Mesenchymal stem cell (in vitro differentiated cells and primary cell): ENCODE measurements around the gene ST8SIA5.

Experiments used
- DNase-seq: peaks from one replicate; pipeline ENCODE4 v3.0.0-alpha.2; 2013
- H2AFZ ChIP-seq: one replicate; pipeline ENCODE4 v1.6.1; 2013; ENCODE audit warnings: low read depth, mild to moderate bottlenecking, control low read depth, inconsistent platforms, low read length, moderate library complexity
- H2AK5ac ChIP-seq: 2 replicates; pipeline ENCODE4 v1.6.1; 2013; ENCODE audit warnings: low read length, moderate library complexity, mild to moderate bottlenecking, inconsistent platforms; ENCODE audit not compliant: severe bottlenecking
- H2BK120ac ChIP-seq: one replicate; pipeline ENCODE4 v1.6.1; 2013; ENCODE audit warnings: low read depth, mild to moderate bottlenecking, inconsistent platforms, low read length, moderate library complexity
- H2BK12ac ChIP-seq, 2 experiments: one replicate each; pipeline ENCODE4 v1.6.1; 2013; ENCODE audit warnings: inconsistent platforms in 2 of 2, low read length in 2 of 2, mild to moderate bottlenecking in 2 of 2, moderate library complexity in 2 of 2, control low read depth in 1 of 2
- H2BK15ac ChIP-seq: one replicate; pipeline ENCODE4 v1.6.1; 2013; ENCODE audit warnings: mild to moderate bottlenecking, low read depth, inconsistent platforms; ENCODE audit not compliant: poor library complexity, severe bottlenecking
- H2BK5ac ChIP-seq: 2 replicates; pipeline ENCODE4 v1.6.1; 2013; ENCODE audit warnings: low read depth, mild to moderate bottlenecking, low read length, control low read depth, inconsistent platforms; ENCODE audit not compliant: poor library complexity, severe bottlenecking
- H3K14ac ChIP-seq, 2 experiments: one replicate each; pipeline ENCODE4 v1.6.1; 2013; ENCODE audit warnings: inconsistent platforms in 2 of 2, low read length in 2 of 2, control low read depth in 1 of 2, mild to moderate bottlenecking in 1 of 2, moderate library complexity in 1 of 2
- H3K18ac ChIP-seq, 2 experiments: one replicate each; pipeline ENCODE4 v1.6.1; 2013; ENCODE audit warnings: inconsistent platforms in 2 of 2, low read length in 2 of 2, control low read depth in 1 of 2, low read depth in 1 of 2, mild to moderate bottlenecking in 1 of 2
- H3K23ac ChIP-seq, 2 experiments: one replicate each; pipeline ENCODE4 v1.6.1; 2013; ENCODE audit warnings: inconsistent platforms in 2 of 2, low read length in 2 of 2, mild to moderate bottlenecking in 2 of 2, moderate library complexity in 2 of 2, control low read depth in 1 of 2
- H3K27ac ChIP-seq: 2 replicates; pipeline ENCODE4 v1.5.1; 2013; ENCODE audit warnings: mild to moderate bottlenecking, moderate library complexity, low read length, control low read depth, inconsistent platforms; ENCODE audit not compliant: poor library complexity, severe bottlenecking
- H3K27me3 ChIP-seq, 2 experiments: 2 replicates each; pipeline versions ENCODE4 v1.6.1 to v1.7.0; 2013; ENCODE audit warnings: low read length in 2 of 2, mild to moderate bottlenecking in 2 of 2, moderate library complexity in 2 of 2, control low read depth in 1 of 2, inconsistent platforms in 1 of 2; ENCODE audit not compliant: control insufficient read depth in 1 of 2, insufficient read depth in 1 of 2
- H3K36me3 ChIP-seq, 2 experiments: 2 replicates each; pipeline versions ENCODE4 v1.6.1 to v1.7.0; 2013; ENCODE audit warnings: low read length in 2 of 2, control low read depth in 1 of 2, inconsistent platforms in 1 of 2, low read depth in 1 of 2, mild to moderate bottlenecking in 1 of 2; ENCODE audit not compliant: insufficient read depth in 2 of 2, control insufficient read depth in 1 of 2
- H3K4ac ChIP-seq, 2 experiments: one replicate each; pipeline ENCODE4 v1.6.1; 2013; ENCODE audit warnings: inconsistent platforms in 2 of 2, low read length in 2 of 2, mild to moderate bottlenecking in 2 of 2, moderate library complexity in 2 of 2, control low read depth in 1 of 2, low read depth in 1 of 2
- H3K4me1 ChIP-seq: 2 replicates; pipeline ENCODE4 v1.6.1; 2013; ENCODE audit warnings: low read depth, low read length, control low read depth; ENCODE audit not compliant: control insufficient read depth, insufficient read depth
- H3K4me2 ChIP-seq: 2 replicates; pipeline ENCODE4 v1.6.1; 2013; ENCODE audit warnings: low read length, mild to moderate bottlenecking, inconsistent platforms; ENCODE audit not compliant: poor library complexity, severe bottlenecking
- H3K4me3 ChIP-seq, 2 experiments: 2 replicates each; pipeline versions ENCODE4 v1.5.1 to v1.7.0; 2013; ENCODE audit warnings: low read length in 2 of 2, mild to moderate bottlenecking in 2 of 2, control low read depth in 1 of 2, low read depth in 1 of 2; ENCODE audit not compliant: insufficient read depth in 1 of 2
- H3K79me1 ChIP-seq: replicated peaks from 2 replicates; pipeline ENCODE4 v1.6.1; 2013; ENCODE audit warnings: mild to moderate bottlenecking, control low read depth, low read length, inconsistent platforms; ENCODE audit not compliant: poor library complexity, severe bottlenecking
- H3K9ac ChIP-seq: 2 replicates; pipeline ENCODE4 v1.7.0; 2013; ENCODE audit warnings: mild to moderate bottlenecking, low read length, moderate library complexity
- H3K9me3 ChIP-seq: 2 replicates; pipeline ENCODE4 v1.7.0; 2013; ENCODE audit warnings: mild to moderate bottlenecking, low read length; ENCODE audit not compliant: control insufficient read depth
- H4K8ac ChIP-seq: one replicate; pipeline ENCODE4 v1.6.1; 2013; ENCODE audit warnings: inconsistent platforms, mild to moderate bottlenecking, low read length, moderate library complexity
- H4K91ac ChIP-seq: one replicate; pipeline ENCODE4 v1.6.1; 2013; ENCODE audit warnings: mild to moderate bottlenecking, low read length, inconsistent platforms
- WGBS: methylation state at CpG from one replicate; pipeline ENCODE4 v1.1.7; 2013; ENCODE audit warnings: mixed read lengths; 5-methylcytosine and 5-hydroxymethylcytosine counted together

The ST8SIA5 gene

DNA sequence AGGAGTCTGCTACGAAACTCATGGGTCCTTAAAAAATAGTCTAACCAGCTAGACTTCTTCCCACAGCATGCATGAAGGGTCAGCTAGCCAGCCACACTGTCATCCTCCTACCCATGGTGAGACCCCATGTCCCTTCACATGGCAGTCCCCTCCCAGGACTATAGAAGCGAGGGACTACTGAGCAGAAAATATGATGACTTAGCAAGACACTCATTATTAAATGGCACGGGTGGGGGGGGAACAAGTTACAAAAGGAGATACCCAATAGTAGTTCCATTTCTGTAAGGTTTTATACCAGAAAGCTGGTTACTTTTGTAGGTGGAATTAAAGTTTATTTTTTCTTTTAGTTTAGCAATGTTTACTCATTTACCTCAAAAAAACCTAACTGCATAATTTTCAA lies 31.5 kb downstream of the ST8SIA5 start:
- Histone ChIP-seq H2AFZ (no peak overlapping the region), H3K27ac (no peak overlapping the region), H2BK5ac (no peak overlapping the region), H3K4me2 (no peak overlapping the region), H3K79me1 (no peaks in the 10 kb centered on the region), H3K27me3 (peaks cover 0 to 4% of the 10 kb centered on the region in 2 experiments), H3K4me1 (no peaks in the 10 kb centered on the region), H3K23ac (no peak overlapping the region), H3K4ac (no peak overlapping the region), H3K18ac (no peak overlapping the region), H2BK120ac (no peak overlapping the region), H3K9me3 (peaks cover 14% of the 10 kb centered on the region), H4K91ac (no peak overlapping the region), H3K36me3 (no peaks in the 10 kb centered on the region), H2AK5ac (no peak overlapping the region), H2BK15ac (no peak overlapping the region), H3K4me3 (no peak overlapping the region), H2BK12ac (no peak overlapping the region), H3K14ac (no peak overlapping the region), H4K8ac (no peak overlapping the region), H3K9ac (no peak overlapping the region)
- WGBS, result 95% methylated on average over 3 of the region's 3 CpGs
- DNase-seq, result no peak

DNA sequence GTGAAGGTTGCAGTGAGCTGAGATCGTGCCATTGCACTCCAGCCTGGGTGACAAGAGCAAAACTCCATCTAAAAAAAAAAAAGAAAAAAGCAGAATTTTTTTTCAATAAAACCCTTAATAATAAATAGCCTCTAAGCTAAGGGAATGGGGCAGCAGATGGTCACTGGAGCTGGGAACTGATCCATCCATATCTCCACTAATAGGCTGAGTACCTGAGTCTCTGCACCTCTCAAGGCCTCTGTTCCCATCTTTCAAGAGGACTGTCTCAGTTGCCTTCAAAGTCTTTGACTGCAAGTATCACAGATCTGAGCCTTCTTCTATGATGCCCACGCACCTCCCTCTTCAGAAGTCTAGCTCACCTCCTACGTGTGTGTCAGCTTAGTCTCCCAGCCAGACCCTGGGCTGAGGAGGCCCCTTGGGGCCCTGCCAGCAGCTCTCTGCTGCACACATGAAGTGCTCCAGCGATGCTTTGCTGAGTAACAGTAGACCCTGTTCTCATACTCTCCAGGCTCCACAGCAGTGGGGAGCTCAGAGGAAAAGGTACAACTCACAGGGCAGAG lies 32.9 kb downstream of the ST8SIA5 start:
- WGBS, result 96% methylated on average over 3 of the region's 4 CpGs
- H2BK12ac ChIP-seq, result peak overlapping the region in 1 of 2 experiments; percentile 39

DNA sequence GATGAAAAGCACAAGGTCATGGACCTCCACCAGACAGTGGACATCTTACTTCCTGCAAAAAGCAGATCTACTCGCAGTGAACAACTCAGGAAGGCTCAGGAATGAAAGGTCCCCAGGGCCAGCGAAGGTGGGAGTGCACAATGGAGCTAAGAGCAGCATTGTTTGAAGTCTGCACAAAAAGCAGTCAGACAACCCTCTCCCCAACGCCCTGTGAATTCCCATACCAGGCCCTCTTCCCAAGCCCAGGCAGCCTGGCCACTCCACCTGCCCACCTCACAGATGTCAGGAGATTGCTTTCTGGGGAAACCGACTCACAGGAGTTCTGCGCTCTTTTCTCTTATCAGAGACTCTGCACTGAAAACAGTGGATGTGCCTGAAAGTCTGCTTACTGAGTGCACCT lies 34.8 kb downstream of the ST8SIA5 start:
- Histone ChIP-seq H4K91ac (no peak overlapping the region), H3K27me3 (peaks cover 0 to 4% of the 10 kb centered on the region in 2 experiments), H2AK5ac (no peak overlapping the region), H2BK12ac (peak overlapping the region in 1 of 2 experiments; percentile 3), H3K9ac (no peak overlapping the region), H3K4me2 (no peak overlapping the region), H3K23ac (no peak overlapping the region), H3K4me1 (peaks cover 1% of the 10 kb centered on the region), H3K4ac (no peak overlapping the region), H3K79me1 (no peaks in the 10 kb centered on the region), H3K9me3 (no peaks in the 10 kb centered on the region), H2BK15ac (no peak overlapping the region), H3K4me3 (no peak overlapping the region), H3K27ac (no peak overlapping the region), H2AFZ (no peak overlapping the region), H2BK120ac (no peak overlapping the region), H3K36me3 (no peaks in the 10 kb centered on the region), H3K14ac (no peak overlapping the region), H2BK5ac (no peak overlapping the region), H4K8ac (no peak overlapping the region), H3K18ac (no peak overlapping the region)
- WGBS, result 87% methylated on average over 5 of the region's 5 CpGs
- no peak for DNase-seq

More for the DNA sequence above, 32.9 kb downstream of the ST8SIA5 start:
- H3K36me3 ChIP-seq, result no peaks in the 10 kb centered on the region
- H4K91ac ChIP-seq, result no peak overlapping the region
- no peak overlapping the region for H2BK15ac ChIP-seq
- peaks cover 2% of the 10 kb centered on the region for H3K9me3 ChIP-seq
- H4K8ac ChIP-seq, result peak overlapping the region; percentile 37
- DNase-seq, result no peak
- peaks cover 0 to 4% of the 10 kb centered on the region in 2 experiments for H3K27me3 ChIP-seq
- no peak overlapping the region for H2BK5ac ChIP-seq
- H2AFZ ChIP-seq, result no peak overlapping the region
- no peak overlapping the region for H3K18ac ChIP-seq
- no peak overlapping the region for H3K9ac ChIP-seq
- no peak overlapping the region for H3K23ac ChIP-seq
- no peak overlapping the region for H3K4me3 ChIP-seq
- no peak overlapping the region for H3K14ac ChIP-seq
- no peak overlapping the region for H3K27ac ChIP-seq
- H2BK120ac ChIP-seq, result no peak overlapping the region
- no peaks in the 10 kb centered on the region for H3K4me1 ChIP-seq
- no peak overlapping the region for H3K4me2 ChIP-seq
- no peak overlapping the region for H2AK5ac ChIP-seq
- H3K79me1 ChIP-seq, result no peaks in the 10 kb centered on the region
- H3K4ac ChIP-seq, result no peak overlapping the region

DNA sequence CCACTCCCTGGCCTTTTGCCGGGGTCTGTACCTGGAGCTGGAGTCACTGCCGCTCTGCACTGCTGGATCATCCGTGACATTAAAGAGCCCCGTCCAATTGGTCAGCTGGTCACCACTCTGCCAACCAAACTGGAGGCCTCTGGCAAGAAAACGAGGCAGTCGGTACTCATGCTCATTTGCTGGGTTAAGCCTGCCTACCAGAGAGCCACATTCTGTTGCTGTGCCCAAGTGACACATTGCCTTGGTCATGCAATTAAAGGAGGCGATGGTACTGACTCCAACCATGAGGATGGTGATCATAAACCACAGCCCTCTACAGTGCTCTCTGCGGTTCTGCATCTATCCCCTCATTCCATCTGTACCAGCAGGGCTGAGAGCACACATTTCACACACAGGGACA lies 35.5 kb downstream of the ST8SIA5 start:
- Histone ChIP-seq H3K79me1 (no peaks in the 10 kb centered on the region), H3K9ac (no peak overlapping the region), H3K36me3 (no peaks in the 10 kb centered on the region), H3K4me3 (no peak overlapping the region), H3K4me1 (peaks cover 1% of the 10 kb centered on the region), H3K4me2 (no peak overlapping the region), H2BK5ac (no peak overlapping the region), H2BK120ac (no peak overlapping the region), H3K27ac (no peak overlapping the region), H3K14ac (peak overlapping the region in 1 of 2 experiments; percentile 42), H2AK5ac (no peak overlapping the region), H4K8ac (no peak overlapping the region), H3K23ac (no peak overlapping the region), H2AFZ (peak overlapping the region; percentile 37), H2BK12ac (peak overlapping the region in 1 of 2 experiments; percentile 89), H3K9me3 (no peaks in the 10 kb centered on the region), H3K27me3 (peaks cover 0 to 4% of the 10 kb centered on the region in 2 experiments), H2BK15ac (no peak overlapping the region), H3K4ac (no peak overlapping the region), H3K18ac (no peak overlapping the region), H4K91ac (no peak overlapping the region)
- 94% methylated on average over 8 of the region's 8 CpGs for WGBS
- DNase-seq, result no peak
